ENCODE measurements around the gene HDLBP. TPM values are rescaled to one million over a fixed set of nuclear protein-coding genes. Genes with fewer than 3 reads are reported as not detected.

Gene HDLBP
- total and polyA plus RNA-seq, 10 of the 15 experiments (the other 5 are each of a cell fraction or from before 2014, with no cell fraction given): 19.5 to 383 (median 249) TPM

DNA sequence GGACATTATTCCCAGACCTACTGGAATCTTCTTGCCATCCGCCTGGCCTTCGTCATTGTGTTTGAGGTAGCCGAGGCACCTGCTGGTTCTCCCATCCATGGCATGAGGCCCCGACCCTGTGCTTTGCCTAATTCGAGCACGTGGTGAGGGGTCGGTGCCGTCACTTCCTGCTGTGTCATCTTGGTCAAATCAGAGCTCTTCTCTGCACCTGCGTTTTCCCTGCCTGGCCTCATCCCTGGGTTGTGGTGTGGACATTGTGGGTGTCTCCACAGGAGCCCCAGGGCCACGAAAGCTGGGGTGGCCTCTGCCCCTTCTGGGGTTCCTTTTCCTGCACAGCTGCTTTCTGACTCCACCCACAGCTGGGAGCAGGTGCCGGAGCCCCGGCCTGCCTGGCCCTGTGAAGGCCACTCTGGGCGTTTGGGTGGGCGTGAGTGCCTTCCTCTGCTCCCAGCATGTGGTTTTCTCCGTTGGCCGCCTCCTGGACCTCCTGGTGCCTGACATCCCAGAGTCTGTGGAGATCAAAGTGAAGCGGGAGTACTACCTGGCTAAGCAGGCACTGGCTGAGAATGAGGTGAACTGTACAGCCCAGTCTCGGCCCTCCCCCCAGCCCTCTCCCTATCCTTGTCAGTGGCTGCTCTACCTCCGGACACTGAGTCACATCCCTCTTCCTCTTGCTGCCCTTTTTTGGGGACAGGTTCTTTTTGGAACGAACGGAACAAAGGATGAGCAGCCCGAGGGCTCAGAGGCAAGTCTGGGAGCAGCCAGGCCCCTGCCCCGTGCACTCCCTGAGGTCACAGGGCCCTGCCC is 92.1 kb downstream of the HDLBP start (continued):
- TF ChIP-seq PRDM15 (CRISPR knock-in tag; IDR thresholded peaks at IDR 0.05) (no peak), GABPA (IDR thresholded peaks at IDR 0.05; ENCODE audit: low read depth) (0 out of 2 replicates have a peak, but pooled peaks have one; percentile 29), USF1 (IDR thresholded peaks at IDR 0.05; ENCODE audit: borderline replicate concordance, extremely low read length, insufficient read depth, low read depth, low read length) (peak; percentile 27), RB1 (IDR thresholded peaks at IDR 0.05; ENCODE audit: borderline replicate concordance) (no peak), CBFB (IDR thresholded peaks at IDR 0.05; ENCODE audit: low read depth) (no peak), NR2F1 (conservative IDR thresholded peaks at IDR 0.05) (no peak)
- TF ChIP-seq, protein P1, sequence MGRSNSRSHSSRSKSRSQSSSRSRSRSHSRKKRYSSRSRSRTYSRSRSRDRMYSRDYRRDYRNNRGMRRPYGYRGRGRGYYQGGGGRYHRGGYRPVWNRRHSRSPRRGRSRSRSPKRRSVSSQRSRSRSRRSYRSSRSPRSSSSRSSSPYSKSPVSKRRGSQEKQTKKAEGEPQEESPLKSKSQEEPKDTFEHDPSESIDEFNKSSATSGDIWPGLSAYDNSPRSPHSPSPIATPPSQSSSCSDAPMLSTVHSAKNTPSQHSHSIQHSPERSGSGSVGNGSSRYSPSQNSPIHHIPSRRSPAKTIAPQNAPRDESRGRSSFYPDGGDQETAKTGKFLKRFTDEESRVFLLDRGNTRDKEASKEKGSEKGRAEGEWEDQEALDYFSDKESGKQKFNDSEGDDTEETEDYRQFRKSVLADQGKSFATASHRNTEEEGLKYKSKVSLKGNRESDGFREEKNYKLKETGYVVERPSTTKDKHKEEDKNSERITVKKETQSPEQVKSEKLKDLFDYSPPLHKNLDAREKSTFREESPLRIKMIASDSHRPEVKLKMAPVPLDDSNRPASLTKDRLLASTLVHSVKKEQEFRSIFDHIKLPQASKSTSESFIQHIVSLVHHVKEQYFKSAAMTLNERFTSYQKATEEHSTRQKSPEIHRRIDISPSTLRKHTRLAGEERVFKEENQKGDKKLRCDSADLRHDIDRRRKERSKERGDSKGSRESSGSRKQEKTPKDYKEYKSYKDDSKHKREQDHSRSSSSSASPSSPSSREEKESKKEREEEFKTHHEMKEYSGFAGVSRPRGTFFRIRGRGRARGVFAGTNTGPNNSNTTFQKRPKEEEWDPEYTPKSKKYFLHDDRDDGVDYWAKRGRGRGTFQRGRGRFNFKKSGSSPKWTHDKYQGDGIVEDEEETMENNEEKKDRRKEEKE (IDR thresholded peaks at IDR 0.05): no peak

All from GM12878 (cell line).